GM19324 (cell line): Measurements from ENCODE around the gene PIK3R5.

ENCODE experiments used
- ATAC-seq: cut with Tn5 transposase; IDR thresholded peaks from one replicate; pipeline ENCODE4 v1.9.1; 2021; ENCODE audit warnings: mild to moderate bottlenecking, moderate library complexity; ENCODE audit not compliant: unreplicated experiment, low FRiP score

Gene PIK3R5

GRCh38 chr17:8837563-8838075, 127.9 kb downstream of the PIK3R5 start:
- ATAC-seq: no peak

GRCh38 chr17:8836821-8837562, 128.5 kb downstream of the PIK3R5 start:
- no peak for ATAC-seq

GRCh38 chr17:8835631-8836364, 129.7 kb downstream of the PIK3R5 start:
- no peak for ATAC-seq

GRCh38 chr17:8835106-8835505, 130.4 kb downstream of the PIK3R5 start:
- ATAC-seq: no peak

- ATAC-seq: no peak
Observed at GRCh38 chr17:8832711-8833352, 132.7 kb downstream of the PIK3R5 start.

GRCh38 chr17:8831234-8831849, 134.2 kb downstream of the PIK3R5 start:
- ATAC-seq: no peak

- no peak for ATAC-seq
Observed at GRCh38 chr17:8830141-8830540, 135.4 kb downstream of the PIK3R5 start.

GRCh38 chr17:8829036-8829941, 136.2 kb downstream of the PIK3R5 start:
- no peak for ATAC-seq
